ENCODE results near the gene IL31.

IL31 gene

GRCh38 chr12:122141911-122142725 is 31.9 kb downstream of the IL31 start:
- Histone ChIP-seq H3K4me3 (ENCODE audit: low read length) (no peak overlapping the region), H3K4me1 (ENCODE audit: control insufficient read depth, insufficient read depth, low read length) (no peaks in the 10 kb centered on the region), H3K36me3 (ENCODE audit: control insufficient read depth, insufficient read depth, low read length) (peaks cover 54% of the 10 kb centered on the region), H3K27me3 (ENCODE audit: control insufficient read depth, insufficient read depth, low read length) (no peaks in the 10 kb centered on the region), H3K27ac (ENCODE audit: low read depth, low read length) (no peak overlapping the region), H3K9ac (ENCODE audit: low read length) (no peak overlapping the region)

- Histone ChIP-seq H3K27ac (ENCODE audit: low read depth, low read length) (no peak overlapping the region), H3K36me3 (ENCODE audit: control insufficient read depth, insufficient read depth, low read length) (peaks cover 59% of the 10 kb centered on the region), H3K4me1 (ENCODE audit: control insufficient read depth, insufficient read depth, low read length) (no peaks in the 10 kb centered on the region), H3K4me3 (ENCODE audit: low read length) (no peak overlapping the region), H3K27me3 (ENCODE audit: control insufficient read depth, insufficient read depth, low read length) (no peaks in the 10 kb centered on the region), H3K9ac (ENCODE audit: low read length) (no peak overlapping the region)
Observed at GRCh38 chr12:122140467-122141257, 33.4 kb downstream of the IL31 start.

- Histone ChIP-seq H3K27me3 (ENCODE audit: control insufficient read depth, insufficient read depth, low read length) (no peaks in the 10 kb centered on the region), H3K4me3 (ENCODE audit: low read length) (no peak overlapping the region), H3K9ac (ENCODE audit: low read length) (no peak overlapping the region), H3K4me1 (ENCODE audit: control insufficient read depth, insufficient read depth, low read length) (no peaks in the 10 kb centered on the region), H3K27ac (ENCODE audit: low read depth, low read length) (no peak overlapping the region), H3K36me3 (ENCODE audit: control insufficient read depth, insufficient read depth, low read length) (peaks cover 67% of the 10 kb centered on the region)
Observed at GRCh38 chr12:122139941-122140340, 34.1 kb downstream of the IL31 start.

- Histone ChIP-seq H3K4me3 (ENCODE audit: low read length) (no peak overlapping the region), H3K4me1 (ENCODE audit: control insufficient read depth, insufficient read depth, low read length) (no peaks in the 10 kb centered on the region), H3K9ac (ENCODE audit: low read length) (no peak overlapping the region), H3K36me3 (ENCODE audit: control insufficient read depth, insufficient read depth, low read length) (peaks cover 67% of the 10 kb centered on the region), H3K27me3 (ENCODE audit: control insufficient read depth, insufficient read depth, low read length) (no peaks in the 10 kb centered on the region), H3K27ac (ENCODE audit: low read depth, low read length) (no peak overlapping the region)
Observed at GRCh38 chr12:122139266-122139665, 34.8 kb downstream of the IL31 start.

- Histone ChIP-seq H3K36me3 (ENCODE audit: control insufficient read depth, insufficient read depth, low read length) (peaks cover 71% of the 10 kb centered on the region), H3K9ac (ENCODE audit: low read length) (no peak overlapping the region), H3K27ac (ENCODE audit: low read depth, low read length) (no peak overlapping the region), H3K4me3 (ENCODE audit: low read length) (no peak overlapping the region), H3K27me3 (ENCODE audit: control insufficient read depth, insufficient read depth, low read length) (no peaks in the 10 kb centered on the region), H3K4me1 (ENCODE audit: control insufficient read depth, insufficient read depth, low read length) (no peaks in the 10 kb centered on the region)
Observed at GRCh38 chr12:122138616-122139015, 35.4 kb downstream of the IL31 start.

- no peak overlapping the region for H3K27ac ChIP-seq (ENCODE audit: low read depth, low read length)
- H3K9ac ChIP-seq (ENCODE audit: low read length) = no peak overlapping the region
- no peaks in the 10 kb centered on the region for H3K27me3 ChIP-seq (ENCODE audit: control insufficient read depth, insufficient read depth, low read length)
- peaks cover 71% of the 10 kb centered on the region for H3K36me3 ChIP-seq (ENCODE audit: control insufficient read depth, insufficient read depth, low read length)
- H3K4me1 ChIP-seq (ENCODE audit: control insufficient read depth, insufficient read depth, low read length) = no peaks in the 10 kb centered on the region
- H3K4me3 ChIP-seq (ENCODE audit: low read length) = no peak overlapping the region
Observed at GRCh38 chr12:122138181-122138580, 35.8 kb downstream of the IL31 start.

- Histone ChIP-seq H3K27me3 (ENCODE audit: control insufficient read depth, insufficient read depth, low read length) (no peaks in the 10 kb centered on the region), H3K4me1 (ENCODE audit: control insufficient read depth, insufficient read depth, low read length) (no peaks in the 10 kb centered on the region), H3K27ac (ENCODE audit: low read depth, low read length) (no peak overlapping the region), H3K36me3 (ENCODE audit: control insufficient read depth, insufficient read depth, low read length) (peaks cover 69% of the 10 kb centered on the region), H3K4me3 (ENCODE audit: low read length) (no peak overlapping the region), H3K9ac (ENCODE audit: low read length) (no peak overlapping the region)
Observed at GRCh38 chr12:122137681-122138080, 36.3 kb downstream of the IL31 start.

GRCh38 chr12:122137229-122137628 is 36.8 kb downstream of the IL31 start:
- no peaks in the 10 kb centered on the region for H3K27me3 ChIP-seq (ENCODE audit: control insufficient read depth, insufficient read depth, low read length)
- no peaks in the 10 kb centered on the region for H3K4me1 ChIP-seq (ENCODE audit: control insufficient read depth, insufficient read depth, low read length)
- no peak overlapping the region for H3K4me3 ChIP-seq (ENCODE audit: low read length)
- no peak overlapping the region for H3K27ac ChIP-seq (ENCODE audit: low read depth, low read length)
- peaks cover 66% of the 10 kb centered on the region for H3K36me3 ChIP-seq (ENCODE audit: control insufficient read depth, insufficient read depth, low read length)
- no peak overlapping the region for H3K9ac ChIP-seq (ENCODE audit: low read length)

- no peak overlapping the region for H3K27ac ChIP-seq (ENCODE audit: low read depth, low read length)
- H3K4me3 ChIP-seq (ENCODE audit: low read length) = no peak overlapping the region
- H3K36me3 ChIP-seq (ENCODE audit: control insufficient read depth, insufficient read depth, low read length) = peaks cover 55% of the 10 kb centered on the region
- no peaks in the 10 kb centered on the region for H3K27me3 ChIP-seq (ENCODE audit: control insufficient read depth, insufficient read depth, low read length)
- H3K9ac ChIP-seq (ENCODE audit: low read length) = no peak overlapping the region
- H3K4me1 ChIP-seq (ENCODE audit: control insufficient read depth, insufficient read depth, low read length) = no peaks in the 10 kb centered on the region
Observed at GRCh38 chr12:122135437-122136031, 38.5 kb downstream of the IL31 start.

- Histone ChIP-seq H3K27ac (ENCODE audit: low read depth, low read length) (no peak overlapping the region), H3K27me3 (ENCODE audit: control insufficient read depth, insufficient read depth, low read length) (no peaks in the 10 kb centered on the region), H3K4me1 (ENCODE audit: control insufficient read depth, insufficient read depth, low read length) (no peaks in the 10 kb centered on the region), H3K4me3 (ENCODE audit: low read length) (no peak overlapping the region), H3K36me3 (ENCODE audit: control insufficient read depth, insufficient read depth, low read length) (peaks cover 61% of the 10 kb centered on the region), H3K9ac (ENCODE audit: low read length) (no peak overlapping the region)
Observed at GRCh38 chr12:122133192-122133950, 40.6 kb downstream of the IL31 start.

GRCh38 chr12:122130150-122130549 is 43.9 kb downstream of the IL31 start:
- Histone ChIP-seq H3K27me3 (ENCODE audit: control insufficient read depth, insufficient read depth, low read length) (no peaks in the 10 kb centered on the region), H3K36me3 (ENCODE audit: control insufficient read depth, insufficient read depth, low read length) (peaks cover 53% of the 10 kb centered on the region), H3K9ac (ENCODE audit: low read length) (no peak overlapping the region)

GRCh38 chr12:122129131-122129530 is 44.9 kb downstream of the IL31 start:
- H3K4me3 ChIP-seq (ENCODE audit: low read length) = no peak overlapping the region
- H3K27ac ChIP-seq (ENCODE audit: low read depth, low read length) = no peak overlapping the region
- H3K9ac ChIP-seq (ENCODE audit: low read length) = no peak overlapping the region
- H3K4me1 ChIP-seq (ENCODE audit: control insufficient read depth, insufficient read depth, low read length) = peaks cover 15% of the 10 kb centered on the region
- H3K27me3 ChIP-seq (ENCODE audit: control insufficient read depth, insufficient read depth, low read length) = no peaks in the 10 kb centered on the region
- peaks cover 50% of the 10 kb centered on the region for H3K36me3 ChIP-seq (ENCODE audit: control insufficient read depth, insufficient read depth, low read length)

More at GRCh38 chr12:122130150-122130549, 43.9 kb downstream of the IL31 start:
- Histone ChIP-seq H3K4me1 (ENCODE audit: control insufficient read depth, insufficient read depth, low read length) (peaks cover 15% of the 10 kb centered on the region), H3K4me3 (ENCODE audit: low read length) (no peak overlapping the region), H3K27ac (ENCODE audit: low read depth, low read length) (no peak overlapping the region)
